Ovary (tissue), 9 donors: ENCODE results near the gene STK32A. TPM values are rescaled to one million over a fixed set of nuclear protein-coding genes. Genes with fewer than 3 reads are reported as not detected.

Experiments used
- DNase-seq, 5 donors: peaks; one replicate each; pipeline ENCODE4 v3.0.0-alpha.2; 2019 to 2020
- H3K27ac ChIP-seq, 2 donors: fragments of 200-600 bp; one replicate each; pipeline versions ENCODE4 v1.5.1 to v1.8.0; 2019 to 2022
- H3K27me3 ChIP-seq: fragments of 200-600 bp; one replicate; pipeline ENCODE4 v1.8.0; 2022
- H3K36me3 ChIP-seq: fragments of 200-600 bp; sonication (generic); one replicate; pipeline ENCODE4 v1.5.1; 2019
- H3K4me1 ChIP-seq: one replicate; pipeline ENCODE4 v1.8.1; 2013; ENCODE audit warnings: mild to moderate bottlenecking, moderate library complexity; ENCODE audit not compliant: insufficient read depth
- H3K4me3 ChIP-seq: fragments of 200-600 bp; sonication (generic); one replicate; pipeline ENCODE4 v1.5.1; 2017
- H3K9me3 ChIP-seq, 2 donors: fragments of 200-600 bp in 1 of 2; sonication (generic) in 1 of 2; one replicate each; pipeline versions ENCODE4 v1.5.1 to v1.8.1; 2013 to 2019; ENCODE audit warnings: mild to moderate bottlenecking in 1 of 2, moderate library complexity in 1 of 2
- EP300 ChIP-seq: sonication (generic); formaldehyde crosslinking; IDR thresholded peaks from one replicate; pipeline ENCODE4 v1.6.1; 2017; ENCODE audit warnings: antibody characterized with exemption
- POLR2A ChIP-seq: fragments of 450-650 bp; IDR thresholded peaks from one replicate; pipeline ENCODE4 v1.6.1; 2017; ENCODE audit warnings: antibody characterized with exemption, mild to moderate bottlenecking, moderate library complexity
- WGBS, 3 donors: extraction: QIAGEN DNeasy Blood & Tissue Kit in 1 of 3; methylation state at CpG; one replicate each; pipeline versions ENCODE4 v1.1.5 to v1.1.7; 2013 to 2017; 5-methylcytosine and 5-hydroxymethylcytosine counted together
- intact Hi-C, 4 donors: fragments of 100-400 bp; cut with DNase I; formaldehyde crosslinking; loops; one replicate each; pipeline versions ENCODE4 v1.11.0 to v1.15.1; 2022 to 2023
- polyA plus RNA-seq, 2 donors: library from polyadenylated mRNA; stranded (reverse); fragments of 200-250 nt in 1 of 2; fragments of 350-450 nt in 1 of 2; fragmentation: Illumina TruSeq in 1 of 2; extraction: RNeasy Lipid Tissue Mini Kit (QIAGEN cat#74804) in 1 of 2; gene quantifications; one replicate each; pipeline ENCODE4 v1.2.3, GENCODE V29; 2013 to 2014
- total RNA-seq, 7 donors: library from RNA; depleted of rRNA in 2 of 7; stranded (reverse); fragments of >200 nt in 2 of 7; fragmentation: NEBNext Ultra II Directional in 3 of 7; extraction: Animal tissue kit (Norgen Biotek cat#: 25700) in 3 of 7; gene quantifications; one replicate each; pipeline versions ENCODE4 v1.1.0 to v1.2.4, GENCODE V29; 2016 to 2023
- TF ChIP-seq, protein P1 (sequence below), 3 donors: fragments of 450-650 bp in 2 of 3; fragments of 200-600 bp in 1 of 3; IDR thresholded peaks; one replicate each; pipeline versions ENCODE4 v1.5.1 to v1.8.0; 2016 to 2022; ENCODE audit warnings: antibody characterized with exemption in 3 of 3, mild to moderate bottlenecking in 1 of 3
- donor health status: DM: no; HTN: no; CAD: no; lungs with moderate emphysema.
- donor health status: DM: no; HTN: no; CAD: no.
- donor health status: Bipolar disorder and iron deficiency.
- donor health status: DM: yes; HTN: yes; CAD: no.
- donor health status: DM: no; HTN: no; CAD: no.
- donor health status: DM: yes; HTN: yes; CAD: no.

STK32A gene
- total and polyA plus RNA-seq, 9 donors: 1.8 to 9.0 (median 6.4) TPM

DNA sequence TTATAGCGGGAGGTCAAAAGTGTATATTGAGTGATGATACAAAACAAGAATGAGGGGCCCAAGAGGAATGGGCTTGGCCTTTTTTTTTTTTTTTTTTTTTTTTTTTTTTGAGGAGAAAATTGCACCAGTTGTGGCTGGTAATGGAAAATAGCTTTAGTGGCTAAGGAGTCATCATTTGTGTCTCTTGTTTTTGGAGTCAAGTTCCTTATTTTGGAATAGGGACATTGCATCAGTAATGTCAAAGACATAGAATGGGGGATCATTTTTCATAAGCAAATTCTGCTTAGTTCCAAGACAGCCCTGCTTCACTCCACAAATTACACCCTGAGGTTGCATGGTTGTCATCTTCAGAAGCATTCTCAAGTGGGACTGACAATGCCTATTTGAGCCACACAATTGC is 137.4 kb downstream of the STK32A start:
- no peaks in the 10 kb centered on the region for H3K4me1 ChIP-seq
- WGBS, 3 donors: 100% methylated on average over 1 of the region's 1 CpG
- H3K27ac ChIP-seq: no peak overlapping the region
- no peaks in the 10 kb centered on the region for H3K36me3 ChIP-seq
- no peaks in the 10 kb centered on the region for H3K27me3 ChIP-seq
- no peak overlapping the region for H3K4me3 ChIP-seq
- TF ChIP-seq EP300 (no peak), POLR2A (no peak)
- TF ChIP-seq, protein P1, sequence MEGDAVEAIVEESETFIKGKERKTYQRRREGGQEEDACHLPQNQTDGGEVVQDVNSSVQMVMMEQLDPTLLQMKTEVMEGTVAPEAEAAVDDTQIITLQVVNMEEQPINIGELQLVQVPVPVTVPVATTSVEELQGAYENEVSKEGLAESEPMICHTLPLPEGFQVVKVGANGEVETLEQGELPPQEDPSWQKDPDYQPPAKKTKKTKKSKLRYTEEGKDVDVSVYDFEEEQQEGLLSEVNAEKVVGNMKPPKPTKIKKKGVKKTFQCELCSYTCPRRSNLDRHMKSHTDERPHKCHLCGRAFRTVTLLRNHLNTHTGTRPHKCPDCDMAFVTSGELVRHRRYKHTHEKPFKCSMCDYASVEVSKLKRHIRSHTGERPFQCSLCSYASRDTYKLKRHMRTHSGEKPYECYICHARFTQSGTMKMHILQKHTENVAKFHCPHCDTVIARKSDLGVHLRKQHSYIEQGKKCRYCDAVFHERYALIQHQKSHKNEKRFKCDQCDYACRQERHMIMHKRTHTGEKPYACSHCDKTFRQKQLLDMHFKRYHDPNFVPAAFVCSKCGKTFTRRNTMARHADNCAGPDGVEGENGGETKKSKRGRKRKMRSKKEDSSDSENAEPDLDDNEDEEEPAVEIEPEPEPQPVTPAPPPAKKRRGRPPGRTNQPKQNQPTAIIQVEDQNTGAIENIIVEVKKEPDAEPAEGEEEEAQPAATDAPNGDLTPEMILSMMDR (IDR thresholded peaks at IDR 0.05): no peak
- intact Hi-C loops: loop anchor here in 1 of 4 donors (10.0 kb wide), 1 partner anchor 137 kb away; the partner anchor contains the start of gene STK32A
- H3K9me3 ChIP-seq: no peaks in the 10 kb centered on the region
- DNase-seq: no peak

DNA sequence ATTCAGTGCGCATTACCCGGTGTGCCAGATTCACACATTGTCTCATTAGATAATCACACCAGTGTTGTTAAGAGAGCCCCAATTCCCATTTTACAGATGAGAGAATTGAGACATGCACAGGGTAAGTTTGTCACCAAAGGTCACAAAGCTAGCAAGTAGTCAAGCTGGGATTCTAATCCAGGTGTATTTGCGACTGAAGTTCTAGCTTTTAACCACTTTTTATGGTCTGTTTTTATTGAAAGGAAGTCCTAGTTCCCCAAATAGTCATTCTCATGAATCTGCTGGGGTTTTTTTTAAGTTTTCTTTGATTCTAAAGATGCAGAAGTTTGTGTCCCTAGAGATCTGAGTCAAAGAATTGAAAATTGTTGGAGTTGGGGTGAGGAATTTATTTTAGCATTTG is 138.5 kb downstream of the STK32A start:
- H3K27ac ChIP-seq: no peak overlapping the region
- H3K4me1 ChIP-seq: no peaks in the 10 kb centered on the region
- WGBS, 3 donors: 96% methylated on average over 3 of the region's 3 CpGs
- TF ChIP-seq, protein P1 (IDR thresholded peaks at IDR 0.05): no peak
- TF ChIP-seq POLR2A: no peak
- no peak for TF ChIP-seq EP300
- no peaks in the 10 kb centered on the region for H3K36me3 ChIP-seq
- intact Hi-C loops: loop anchor here in 1 of 4 donors (10.0 kb wide), 1 partner anchor 139 kb away; the partner anchor contains the start of gene STK32A
- H3K9me3 ChIP-seq: no peaks in the 10 kb centered on the region
- no peak for DNase-seq
- H3K27me3 ChIP-seq: no peaks in the 10 kb centered on the region
- no peak overlapping the region for H3K4me3 ChIP-seq

DNA sequence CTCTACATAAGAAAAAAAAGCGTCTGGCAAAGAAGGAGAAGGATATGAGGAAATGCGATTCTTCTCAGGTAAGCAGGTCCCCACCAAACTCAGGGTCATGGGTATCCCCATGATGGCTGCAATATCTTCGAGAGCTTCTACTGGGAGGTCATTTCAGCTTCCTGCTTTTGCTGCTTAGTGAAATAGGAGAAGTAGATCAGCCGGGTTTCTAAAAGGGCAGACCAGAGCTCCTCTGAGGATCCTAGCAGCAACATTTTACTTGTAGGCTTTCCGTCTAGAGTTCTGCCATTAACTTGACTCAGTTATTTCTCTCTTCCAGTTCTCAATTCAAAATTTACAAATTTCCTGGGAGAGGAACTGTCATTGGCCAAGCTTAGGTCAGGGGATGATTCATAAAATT is 140.3 kb downstream of the STK32A start:
- no peak for DNase-seq
- intact Hi-C loops: loop anchor here in 1 of 4 donors (10.0 kb wide), 1 partner anchor 140 kb away; the partner anchor contains the start of gene STK32A
- H3K4me3 ChIP-seq: no peak overlapping the region
- no peak for TF ChIP-seq EP300
- TF ChIP-seq, protein P1 (IDR thresholded peaks at IDR 0.05): no peak
- no peak for TF ChIP-seq POLR2A
- H3K9me3 ChIP-seq: no peaks in the 10 kb centered on the region
- H3K4me1 ChIP-seq: no peaks in the 10 kb centered on the region
- H3K36me3 ChIP-seq: no peaks in the 10 kb centered on the region
- no peaks in the 10 kb centered on the region for H3K27me3 ChIP-seq
- WGBS, 3 donors: 86 to 91% (median 88%) methylated on average over 5 of the region's 5 CpGs
- H3K27ac ChIP-seq: no peak overlapping the region

DNA sequence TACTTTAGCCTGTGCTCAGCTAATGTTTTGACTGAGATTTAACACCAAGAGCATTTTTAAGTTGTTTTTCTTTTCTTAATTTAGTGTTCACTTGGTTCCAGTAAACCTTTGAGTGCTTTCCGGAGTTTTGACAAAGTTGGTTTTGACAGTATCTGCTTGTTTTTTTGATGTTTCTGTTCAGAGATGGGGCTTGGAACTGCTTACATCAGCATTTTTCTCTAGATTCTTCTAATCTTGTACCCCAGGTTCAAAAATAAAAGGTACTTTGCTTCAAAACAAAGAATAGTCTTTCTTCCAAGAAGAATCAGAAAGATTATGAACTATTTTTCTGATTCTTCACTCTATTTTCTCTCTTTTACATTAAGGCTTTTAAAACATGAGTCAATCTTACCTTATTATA is 142.9 kb downstream of the STK32A start:
- no peaks in the 10 kb centered on the region for H3K4me1 ChIP-seq
- no peak for DNase-seq
- no peaks in the 10 kb centered on the region for H3K9me3 ChIP-seq
- intact Hi-C loops: loop anchor here in 1 of 4 donors (10.0 kb wide), 1 partner anchor 143 kb away; the partner anchor contains the start of gene STK32A
- H3K27me3 ChIP-seq: no peaks in the 10 kb centered on the region
- H3K4me3 ChIP-seq: no peak overlapping the region
- 8 to 38% (median 35%) methylated on average over 1 of the region's 1 CpG for WGBS, 3 donors
- H3K36me3 ChIP-seq: no peaks in the 10 kb centered on the region
- H3K27ac ChIP-seq: no peak overlapping the region
- TF ChIP-seq, protein P1 (IDR thresholded peaks at IDR 0.05): no peak
- TF ChIP-seq POLR2A: no peak
- TF ChIP-seq EP300: no peak
